OCI-LY3 (cell line): ENCODE data around the gene SEC61A2.

ENCODE experiments used
- H2AFZ ChIP-seq: fragments of 200-600, 300-600 bp; shearing (Covaris generic); 2 replicates; pipeline ENCODE4 v1.6.0; 2014; ENCODE audit warnings: antibody characterized with exemption, low read depth, low read length
- H3K27ac ChIP-seq: fragments of 200-600, 300-600 bp; sonication (generic); 2 replicates; pipeline ENCODE4 v1.5.1; 2014; ENCODE audit warnings: mild to moderate bottlenecking, low read length, moderate library complexity, mixed read lengths
- H3K27me3 ChIP-seq: fragments of 200-600, 300-600 bp; sonication (generic); 2 replicates; pipeline ENCODE4 v1.6.1; 2014; ENCODE audit warnings: low read depth, low read length, mixed read lengths
- H3K36me3 ChIP-seq: fragments of 200-600, 300-600 bp; sonication (generic); replicated peaks from 2 replicates; pipeline ENCODE3; 2014; ENCODE audit warnings: low read depth, low read length, mixed read lengths
- H3K4me1 ChIP-seq: fragments of 300-600, 200-600 bp; sonication (generic); 2 replicates; pipeline ENCODE4 v1.6.1; 2014; ENCODE audit warnings: low read length, mixed read lengths
- H3K4me2 ChIP-seq: fragments of 200-600, 300-600 bp; sonication (generic); 2 replicates; pipeline ENCODE4 v1.6.1; 2014; ENCODE audit warnings: low read length, mixed read lengths
- H3K4me3 ChIP-seq: fragments of 300-600, 200-600 bp; sonication (generic); 2 replicates; pipeline ENCODE4 v1.5.1; 2014; ENCODE audit warnings: antibody characterized with exemption, mild to moderate bottlenecking, low read length, moderate library complexity
- H3K79me2 ChIP-seq: fragments of 300-600, 200-600 bp; shearing (Covaris generic); 2 replicates; pipeline ENCODE4 v1.6.1; 2014; ENCODE audit warnings: mild to moderate bottlenecking, low read length, mixed read lengths
- H3K9ac ChIP-seq: fragments of 300-600, 200-600 bp; shearing (Covaris generic); 2 replicates; pipeline ENCODE4 v1.6.0; 2014; ENCODE audit warnings: mild to moderate bottlenecking, low read length, moderate library complexity
- H3K9me3 ChIP-seq: fragments of 200-600, 300-600 bp; shearing (Covaris generic); 2 replicates; pipeline ENCODE4 v1.6.1; 2014; ENCODE audit warnings: low read length, mixed read lengths; ENCODE audit not compliant: insufficient read depth
- H4K20me1 ChIP-seq: fragments of 200-600, 300-600 bp; sonication (generic); 2 replicates; pipeline ENCODE4 v1.6.1; 2016; ENCODE audit warnings: low read length, mixed read lengths; ENCODE audit not compliant: insufficient read depth
- CTCF ChIP-seq: fragments of 200-600, 300-600 bp; sonication (generic); IDR thresholded peaks from 2 replicates; pipeline ENCODE4 v1.5.1; 2014; ENCODE audit warnings: antibody characterized with exemption, low read length, low read depth
- EZH2phosphoT487 ChIP-seq: fragments of 200-600 bp; shearing (Covaris generic); IDR thresholded peaks from 2 replicates; pipeline ENCODE4 v1.6.1; 2018; ENCODE audit warnings: antibody characterized with exemption, mixed run types, low read depth

Gene SEC61A2

GRCh38 chr10:12107781-12108180 is 21.7 kb upstream of the SEC61A2 start:
- Histone ChIP-seq H3K9me3 (no peaks in the 10 kb centered on the region), H3K4me1 (no peaks in the 10 kb centered on the region), H3K4me3 (no peak overlapping the region), H4K20me1 (no peaks in the 10 kb centered on the region), H3K79me2 (no peaks in the 10 kb centered on the region), H3K27me3 (no peaks in the 10 kb centered on the region), H3K27ac (no peak overlapping the region), H2AFZ (no peak overlapping the region), H3K4me2 (no peak overlapping the region), H3K36me3 (peaks cover 13% of the 10 kb centered on the region), H3K9ac (no peak overlapping the region)
- no peak for TF ChIP-seq EZH2phosphoT487
- no peak for TF ChIP-seq CTCF

- no peaks in the 10 kb centered on the region for H4K20me1 ChIP-seq
- no peaks in the 10 kb centered on the region for H3K9me3 ChIP-seq
- TF ChIP-seq CTCF (no peak), EZH2phosphoT487 (no peak)
- H3K27me3 ChIP-seq = no peaks in the 10 kb centered on the region
- H3K9ac ChIP-seq = no peak overlapping the region
- peaks cover 3% of the 10 kb centered on the region for H3K36me3 ChIP-seq
- H3K4me1 ChIP-seq = no peaks in the 10 kb centered on the region
- no peak overlapping the region for H3K4me2 ChIP-seq
- H2AFZ ChIP-seq = no peak overlapping the region
- H3K27ac ChIP-seq = no peak overlapping the region
- H3K4me3 ChIP-seq = no peak overlapping the region
- no peaks in the 10 kb centered on the region for H3K79me2 ChIP-seq
Measured at GRCh38 chr10:12109286-12109685, 20.2 kb upstream of the SEC61A2 start.

GRCh38 chr10:12111528-12111927 is 17.9 kb upstream of the SEC61A2 start:
- H3K36me3 ChIP-seq = peaks cover 3% of the 10 kb centered on the region

GRCh38 chr10:12113627-12114026 is 15.8 kb upstream of the SEC61A2 start:
- no peak overlapping the region for H2AFZ ChIP-seq
- H3K9me3 ChIP-seq = no peaks in the 10 kb centered on the region
- H3K27me3 ChIP-seq = no peaks in the 10 kb centered on the region
- H3K9ac ChIP-seq = no peak overlapping the region
- TF ChIP-seq CTCF = no peak
- TF ChIP-seq EZH2phosphoT487 = no peak
- no peak overlapping the region for H3K4me3 ChIP-seq
- no peak overlapping the region for H3K27ac ChIP-seq
- no peak overlapping the region for H3K4me2 ChIP-seq
- H3K4me1 ChIP-seq = no peaks in the 10 kb centered on the region
- peaks cover 6% of the 10 kb centered on the region for H3K36me3 ChIP-seq
- no peaks in the 10 kb centered on the region for H4K20me1 ChIP-seq
- H3K79me2 ChIP-seq = no peaks in the 10 kb centered on the region

More at GRCh38 chr10:12111528-12111927, 17.9 kb upstream of the SEC61A2 start:
- no peaks in the 10 kb centered on the region for H3K4me1 ChIP-seq
- no peak overlapping the region for H3K27ac ChIP-seq
- no peaks in the 10 kb centered on the region for H3K27me3 ChIP-seq
- H3K79me2 ChIP-seq = no peaks in the 10 kb centered on the region
- TF ChIP-seq EZH2phosphoT487 (no peak), CTCF (no peak)
- H3K9ac ChIP-seq = no peak overlapping the region
- H4K20me1 ChIP-seq = no peaks in the 10 kb centered on the region
- no peaks in the 10 kb centered on the region for H3K9me3 ChIP-seq
- H2AFZ ChIP-seq = no peak overlapping the region
- no peak overlapping the region for H3K4me2 ChIP-seq
- H3K4me3 ChIP-seq = no peak overlapping the region
